RWPE1 (cell line): ENCODE data around the gene MAP3K19.

Experiments
- CTCF ChIA-PET: fragments of 350-600 bp; sonication (Branson Sonifier 250); formaldehyde crosslinking; extraction: SDS; loops from one replicate; lab custom pipeline; 2021; lab: Yijun Ruan, JAX
- POLR2A ChIA-PET: fragments of 400-600 bp; formaldehyde crosslinking; extraction: SDS; loops from one replicate; lab custom pipeline; 2020; ENCODE audit warnings: antibody characterized with exemption; ENCODE audit not compliant: low non-redundant PET; lab: Yijun Ruan, JAX
- DNase-seq: peaks from one replicate; pipeline ENCODE4 v3.0.0; 2012; ENCODE audit warnings: low spot score
- H3K27ac ChIP-seq: fragments of 450-650 bp; 2 replicates; pipeline ENCODE4 v1.5.1; 2017
- TF ChIP-seq, protein P1 (sequence below): fragments of 450-650 bp; conservative IDR thresholded peaks from 2 replicates; pipeline ENCODE4 v1.5.1; 2017; ENCODE audit warnings: low read depth, mild to moderate bottlenecking

MAP3K19 gene

DNA sequence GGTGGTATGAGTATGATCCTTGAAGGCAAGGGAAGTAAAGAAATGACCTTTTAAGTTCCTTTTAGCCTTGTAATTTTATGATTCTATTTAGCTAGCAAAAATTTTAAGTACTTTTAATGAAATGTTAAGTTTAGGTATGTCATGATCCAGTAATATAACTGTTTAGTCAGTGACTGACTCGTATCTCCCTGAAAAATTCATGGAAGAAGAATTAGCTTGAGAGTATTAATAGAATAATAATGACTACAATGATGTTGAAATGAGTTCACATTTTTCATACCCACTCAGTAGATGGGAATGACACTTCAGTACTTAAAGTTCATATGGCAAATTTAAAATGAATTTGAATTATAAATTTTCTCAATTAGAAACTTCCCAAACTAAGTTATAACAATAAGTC lies 19.5 kb upstream of the MAP3K19 start:
- ChIA-PET POLR2A (no interaction called here), CTCF (no interaction called here)
- no peak for DNase-seq
- TF ChIP-seq, protein P1, sequence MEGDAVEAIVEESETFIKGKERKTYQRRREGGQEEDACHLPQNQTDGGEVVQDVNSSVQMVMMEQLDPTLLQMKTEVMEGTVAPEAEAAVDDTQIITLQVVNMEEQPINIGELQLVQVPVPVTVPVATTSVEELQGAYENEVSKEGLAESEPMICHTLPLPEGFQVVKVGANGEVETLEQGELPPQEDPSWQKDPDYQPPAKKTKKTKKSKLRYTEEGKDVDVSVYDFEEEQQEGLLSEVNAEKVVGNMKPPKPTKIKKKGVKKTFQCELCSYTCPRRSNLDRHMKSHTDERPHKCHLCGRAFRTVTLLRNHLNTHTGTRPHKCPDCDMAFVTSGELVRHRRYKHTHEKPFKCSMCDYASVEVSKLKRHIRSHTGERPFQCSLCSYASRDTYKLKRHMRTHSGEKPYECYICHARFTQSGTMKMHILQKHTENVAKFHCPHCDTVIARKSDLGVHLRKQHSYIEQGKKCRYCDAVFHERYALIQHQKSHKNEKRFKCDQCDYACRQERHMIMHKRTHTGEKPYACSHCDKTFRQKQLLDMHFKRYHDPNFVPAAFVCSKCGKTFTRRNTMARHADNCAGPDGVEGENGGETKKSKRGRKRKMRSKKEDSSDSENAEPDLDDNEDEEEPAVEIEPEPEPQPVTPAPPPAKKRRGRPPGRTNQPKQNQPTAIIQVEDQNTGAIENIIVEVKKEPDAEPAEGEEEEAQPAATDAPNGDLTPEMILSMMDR, result no peak
- no peak overlapping the region for H3K27ac ChIP-seq

DNA sequence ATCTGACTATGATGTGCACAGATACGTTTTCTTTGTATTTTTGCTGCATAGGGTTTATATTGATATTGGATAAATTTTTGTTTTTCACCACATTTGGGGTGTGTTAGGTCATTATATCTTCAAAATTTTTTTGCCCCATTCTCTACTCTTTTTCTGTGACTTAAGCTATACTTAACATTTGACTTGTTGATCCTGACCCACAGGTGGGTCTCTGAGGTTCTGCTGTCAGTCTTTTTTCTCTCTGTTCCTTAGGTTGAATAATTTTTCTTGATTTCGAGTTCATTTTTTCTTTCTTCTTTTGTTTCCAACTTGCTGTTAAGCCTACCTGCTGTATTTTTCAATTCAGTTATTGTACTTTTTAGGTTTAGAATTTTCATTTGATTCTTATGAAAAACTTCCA lies 16.9 kb upstream of the MAP3K19 start:
- H3K27ac ChIP-seq, result no peak overlapping the region
- DNase-seq, result no peak
- TF ChIP-seq, protein P1, result no peak
- POLR2A ChIA-PET, result interaction anchor here (0.7 kb wide), 1 partner anchor 43 kb away, joined by 3 read pairs; no protein-coding TSS in a partner anchor
- CTCF ChIA-PET, result no interaction called here

DNA sequence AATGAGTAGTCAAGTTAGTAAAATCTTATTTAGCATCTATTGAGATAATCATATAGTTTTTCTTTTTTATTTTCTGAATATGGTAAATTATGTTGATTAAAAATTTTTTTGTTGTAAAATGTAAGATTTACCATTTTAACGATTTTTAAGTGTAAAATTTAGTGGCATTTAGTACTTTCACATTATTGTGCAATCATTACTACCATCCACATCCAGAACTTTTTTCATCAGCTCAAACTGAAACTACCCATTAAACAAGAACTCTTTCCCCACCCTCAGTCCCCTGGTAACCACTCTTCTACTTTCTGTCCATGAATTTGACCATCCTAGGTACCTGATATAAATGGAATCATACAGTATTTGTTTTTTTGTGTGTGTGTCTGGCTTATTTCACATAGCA lies 16.0 kb upstream of the MAP3K19 start:
- ChIA-PET POLR2A (no interaction called here), CTCF (interaction anchor here (0.7 kb wide), 1 partner anchor 49 kb away, joined by 4 read pairs; no protein-coding TSS in a partner anchor)
- H3K27ac ChIP-seq, result no peak overlapping the region
- DNase-seq, result no peak
- TF ChIP-seq, protein P1, result no peak

DNA sequence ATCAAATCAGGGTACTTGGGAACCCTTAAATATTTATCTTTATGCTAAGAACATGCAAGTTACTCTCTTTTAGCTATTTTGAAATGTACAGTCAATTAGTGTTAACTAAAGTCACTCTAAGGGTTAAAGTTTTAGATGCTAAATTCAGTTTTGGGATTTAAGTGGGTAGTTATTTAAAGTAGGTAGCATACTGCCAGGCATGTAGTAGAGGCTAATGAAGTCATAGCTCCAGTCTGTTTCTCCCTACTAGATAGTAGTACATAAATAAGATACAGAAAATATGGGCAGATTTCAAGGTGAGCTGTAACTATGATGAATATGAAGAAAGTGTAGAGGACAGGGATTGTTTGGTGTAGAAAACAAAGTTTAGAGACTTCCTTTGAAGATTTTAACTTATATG lies 12.3 kb upstream of the MAP3K19 start:
- DNase-seq, result no peak
- ChIA-PET CTCF (no interaction called here), POLR2A (no interaction called here)
- no peak overlapping the region for H3K27ac ChIP-seq
- TF ChIP-seq, protein P1, result no peak

DNA sequence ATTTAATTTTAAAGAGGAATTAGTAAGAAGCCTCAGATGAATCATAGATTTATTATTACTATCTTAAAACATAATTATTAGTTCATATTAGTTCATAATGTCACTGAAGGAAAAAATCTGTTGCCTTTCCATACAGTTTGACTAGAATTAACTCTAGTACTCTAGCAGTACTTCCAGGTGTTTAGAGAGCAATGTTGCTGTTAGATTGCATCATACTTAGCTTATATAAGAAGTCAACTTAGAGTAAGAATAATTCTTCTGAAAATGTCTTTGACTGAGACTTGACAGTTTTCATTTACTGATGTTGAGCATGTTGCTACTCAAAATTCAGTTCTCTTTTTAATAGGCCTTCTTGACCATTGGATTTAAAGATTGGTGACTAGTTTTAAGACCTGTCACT lies 9.5 kb upstream of the MAP3K19 start:
- CTCF ChIA-PET, result interaction anchor here (0.6 kb wide), 1 partner anchor 63 kb away, joined by 3 read pairs; no protein-coding TSS in a partner anchor
- no peak overlapping the region for H3K27ac ChIP-seq
- no peak for DNase-seq
- TF ChIP-seq, protein P1, result no peak
- POLR2A ChIA-PET, result no interaction called here

DNA sequence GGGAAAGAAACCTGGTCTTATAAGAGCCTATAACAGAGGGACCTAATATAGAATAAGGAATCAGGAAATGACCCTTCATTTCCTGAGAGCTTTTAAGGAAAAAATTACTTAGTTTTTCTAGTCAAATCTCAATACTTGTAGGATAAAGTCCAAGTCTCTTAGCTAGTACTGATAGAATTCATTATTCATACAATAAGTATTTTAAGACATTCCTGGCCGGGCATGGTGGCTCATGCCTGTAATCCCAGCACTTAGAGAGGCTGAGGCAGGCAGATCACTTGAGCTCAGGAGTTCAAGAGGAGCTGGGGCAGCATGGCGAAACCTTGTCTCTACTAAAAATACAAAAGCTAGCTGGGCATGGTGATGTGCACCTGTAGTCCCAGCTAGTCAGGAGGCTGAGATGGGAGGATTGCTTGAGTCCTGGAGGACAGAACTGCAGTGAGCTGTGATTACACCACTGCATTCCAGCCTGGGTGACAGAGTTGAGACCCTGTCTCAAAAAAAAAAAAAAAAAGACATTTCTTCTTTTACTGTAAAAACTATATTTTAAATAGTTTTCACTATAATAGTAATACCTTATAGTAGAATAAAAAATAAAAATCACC lies 8.0 kb upstream of the MAP3K19 start:
- TF ChIP-seq, protein P1, result no peak
- DNase-seq, result peak; percentile 24
- H3K27ac ChIP-seq, result peak overlapping the region; percentile 78
- ChIA-PET POLR2A (no interaction called here), CTCF (no interaction called here)
